IPS DF 6.9 (cell line): ENCODE data around the gene CTDSPL.

Experiments used
- DNase-seq: peaks from one replicate; pipeline ENCODE4 v3.0.0-alpha.2; 2013; ENCODE audit warnings: low read depth, low spot score
- H3K27ac ChIP-seq: one replicate; pipeline ENCODE4 v1.5.1; 2013; ENCODE audit warnings: low read length, control low read depth
- H3K27me3 ChIP-seq: 2 replicates; pipeline ENCODE4 v1.6.1; 2013; ENCODE audit warnings: mild to moderate bottlenecking, low read length; ENCODE audit not compliant: control insufficient read depth, insufficient read depth
- H3K36me3 ChIP-seq: 2 replicates; pipeline ENCODE4 v1.6.1; 2013; ENCODE audit warnings: low read length; ENCODE audit not compliant: control insufficient read depth, insufficient read depth
- H3K4me1 ChIP-seq: 2 replicates; pipeline ENCODE4 v1.6.1; 2013; ENCODE audit warnings: low read length; ENCODE audit not compliant: control insufficient read depth, insufficient read depth
- H3K4me3 ChIP-seq: 2 replicates; pipeline ENCODE4 v1.5.1; 2013; ENCODE audit warnings: mild to moderate bottlenecking, low read length
- H3K9me3 ChIP-seq: 2 replicates; pipeline ENCODE4 v1.6.1; 2013; ENCODE audit warnings: low read length, inconsistent platforms; ENCODE audit not compliant: control insufficient read depth, insufficient read depth
- whole genome bisulfite sequencing: extraction: QIAGEN DNeasy Blood & Tissue Kit; methylation state at CpG from one replicate; pipeline ENCODE4 v1.1.7; 2013; ENCODE audit warnings: mixed read lengths, missing lambda C conversion rate; ENCODE audit not compliant: insufficient read length, insufficient coverage; 5-methylcytosine and 5-hydroxymethylcytosine counted together

CTDSPL gene

DNA sequence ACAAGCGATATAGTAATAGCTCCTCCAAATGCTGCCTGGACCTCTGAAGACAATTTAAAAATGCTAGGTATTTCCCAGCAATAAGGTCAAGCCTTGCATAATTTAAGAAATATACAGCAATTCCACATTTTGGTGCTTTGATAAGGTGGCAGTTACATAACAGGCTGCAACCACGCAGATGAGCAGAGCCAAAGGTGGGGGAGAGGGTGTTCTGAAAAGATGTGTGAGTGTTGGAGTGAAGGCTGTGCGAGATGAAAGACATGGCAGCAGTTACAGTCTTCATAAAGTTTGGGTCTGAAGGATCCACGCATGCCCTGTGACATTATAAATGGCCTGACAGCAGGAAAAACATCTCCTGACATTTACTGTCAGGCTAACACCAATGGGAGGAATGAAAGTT, 26.1 kb downstream of the CTDSPL start:
- H3K9me3 ChIP-seq: no peaks in the 10 kb centered on the region
- H3K27ac ChIP-seq: no peak overlapping the region
- no CpG with 5 or more reads among the region's 4 CpGs for WGBS
- H3K36me3 ChIP-seq: no peaks in the 10 kb centered on the region; the same call in 1 of the 2 replicates
- DNase-seq: no peak
- H3K27me3 ChIP-seq: no peaks in the 10 kb centered on the region
- H3K4me1 ChIP-seq: no peaks in the 10 kb centered on the region
- H3K4me3 ChIP-seq: no peak overlapping the region

DNA sequence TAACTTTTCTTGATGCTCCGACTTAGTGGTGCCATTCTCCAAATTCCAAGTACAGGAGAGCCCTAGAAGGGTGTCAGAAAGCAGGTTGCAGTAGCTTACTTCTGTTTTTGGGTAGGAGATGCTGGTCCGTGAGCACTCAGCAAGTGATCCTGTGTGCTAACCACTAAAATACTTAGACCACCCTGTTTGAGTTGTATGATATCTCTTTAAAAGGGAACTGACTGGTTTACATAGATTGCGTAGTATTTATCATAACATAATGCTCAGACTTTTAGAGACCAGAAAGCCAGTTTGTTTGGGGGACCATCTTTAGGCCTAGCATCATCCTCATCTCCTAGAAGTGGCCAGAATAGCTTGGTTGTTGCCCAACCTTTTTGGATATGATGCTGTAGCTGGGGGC, 26.7 kb downstream of the CTDSPL start:
- Histone ChIP-seq H3K27me3 (no peaks in the 10 kb centered on the region), H3K4me3 (no peak overlapping the region), H3K4me1 (no peaks in the 10 kb centered on the region), H3K27ac (no peak overlapping the region), H3K36me3 (no peaks in the 10 kb centered on the region; the same call in 1 of the 2 replicates), H3K9me3 (no peaks in the 10 kb centered on the region)
- no peak for DNase-seq
- no CpG with 5 or more reads among the region's 3 CpGs for WGBS

GRCh38 chr3:37890522-37890921, 28.8 kb downstream of the CTDSPL start:
- Histone ChIP-seq H3K36me3 (no peaks in the 10 kb centered on the region; the same call in 1 of the 2 replicates), H3K27me3 (no peaks in the 10 kb centered on the region), H3K4me3 (no peak overlapping the region), H3K27ac (no peak overlapping the region), H3K4me1 (no peaks in the 10 kb centered on the region), H3K9me3 (no peaks in the 10 kb centered on the region)
- WGBS: no CpG with 5 or more reads among the region's 5 CpGs
- DNase-seq: no peak

DNA sequence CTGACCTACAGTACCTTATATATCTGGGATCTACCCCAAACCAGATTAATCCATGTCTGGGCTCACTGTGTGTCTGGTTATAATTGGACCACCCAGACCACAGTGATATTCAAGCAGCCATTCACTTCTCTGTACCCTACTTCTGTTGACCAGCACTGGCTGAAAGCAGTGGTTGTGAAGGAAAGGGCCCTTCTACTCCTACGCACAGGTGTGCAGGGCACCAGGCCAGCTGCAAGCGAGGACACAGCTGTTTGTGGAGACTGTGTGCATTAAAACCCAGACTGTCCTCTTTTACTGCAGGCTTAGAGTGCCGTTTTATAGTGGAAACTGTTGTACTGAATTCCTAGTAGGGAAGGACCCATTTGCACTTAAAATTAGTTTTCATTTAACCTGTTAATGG, 29.5 kb downstream of the CTDSPL start:
- no CpG with 5 or more reads among the region's 3 CpGs for WGBS
- DNase-seq: no peak
- Histone ChIP-seq H3K9me3 (no peaks in the 10 kb centered on the region), H3K4me3 (no peak overlapping the region), H3K4me1 (no peaks in the 10 kb centered on the region; the same call in 1 of the 2 replicates), H3K27me3 (no peaks in the 10 kb centered on the region), H3K36me3 (no peaks in the 10 kb centered on the region; the same call in 1 of the 2 replicates), H3K27ac (no peak overlapping the region)

DNA sequence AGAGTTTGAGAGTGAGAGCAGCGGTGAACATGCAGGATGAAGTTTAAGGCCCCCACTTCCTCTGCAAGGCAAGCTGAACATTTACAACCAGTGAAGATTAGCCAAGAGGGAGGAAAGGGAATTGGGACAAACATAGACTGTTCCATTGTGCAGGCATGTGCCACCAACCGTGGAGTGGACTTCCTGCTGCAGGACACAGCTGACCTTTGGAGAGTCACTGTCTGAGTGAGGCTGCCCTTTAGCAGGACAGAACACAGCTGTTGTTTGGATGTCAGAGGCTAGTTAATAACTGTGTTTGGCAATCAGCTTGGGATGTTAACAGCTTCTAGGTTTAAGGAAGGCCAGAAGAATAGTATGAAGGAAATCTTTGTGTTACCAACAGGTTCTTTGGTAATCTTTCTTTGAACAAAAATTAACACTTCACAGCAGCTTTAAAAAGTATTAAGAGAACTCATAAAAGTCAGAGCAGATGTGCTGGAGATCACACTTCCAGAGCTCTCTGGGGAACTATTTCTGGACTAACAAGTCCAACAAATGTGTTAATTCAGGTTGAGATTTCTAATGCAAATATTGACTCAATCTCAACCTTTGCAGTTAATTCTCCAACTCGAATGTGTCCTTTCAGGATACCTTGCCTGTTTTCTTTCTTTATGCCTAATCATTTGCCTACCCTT, 31.4 kb downstream of the CTDSPL start:
- DNase-seq: no peak
- no peaks in the 10 kb centered on the region; the same call in 1 of the 2 replicates for H3K4me1 ChIP-seq
- no CpG with 5 or more reads among the region's 3 CpGs for WGBS
- no peak overlapping the region for H3K27ac ChIP-seq
- H3K36me3 ChIP-seq: no peaks in the 10 kb centered on the region; the same call in 1 of the 2 replicates
- H3K4me3 ChIP-seq: no peak overlapping the region
- H3K9me3 ChIP-seq: no peaks in the 10 kb centered on the region
- no peaks in the 10 kb centered on the region for H3K27me3 ChIP-seq

GRCh38 chr3:37896827-37897226, 35.1 kb downstream of the CTDSPL start:
- H3K4me1 ChIP-seq: peaks cover 4% of the 10 kb centered on the region; the same call in 1 of the 2 replicates
- H3K27me3 ChIP-seq: no peaks in the 10 kb centered on the region
- DNase-seq: no peak
- no peak overlapping the region for H3K4me3 ChIP-seq
- no peaks in the 10 kb centered on the region for H3K36me3 ChIP-seq
- no CpG with 5 or more reads among the region's 2 CpGs for WGBS
- no peak overlapping the region for H3K27ac ChIP-seq
- H3K9me3 ChIP-seq: no peaks in the 10 kb centered on the region

DNA sequence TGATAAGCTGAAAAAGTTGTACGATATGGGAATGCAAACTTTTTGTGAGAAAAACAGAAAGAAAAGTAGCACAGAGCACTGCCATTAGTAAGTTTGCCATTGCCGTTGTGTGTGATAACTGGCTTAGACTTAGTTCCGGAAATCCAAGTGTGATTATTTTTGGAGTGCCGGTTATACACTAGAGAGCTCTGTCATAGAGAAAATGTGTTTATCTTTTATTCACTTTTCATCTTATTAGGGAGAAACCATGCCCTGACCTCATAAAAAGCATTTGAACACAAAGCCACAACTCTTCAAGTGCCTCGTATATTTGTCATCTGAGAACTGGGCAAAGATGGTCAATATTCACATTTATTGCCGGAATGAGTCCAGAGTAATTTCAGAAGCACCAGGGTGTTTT, 36.1 kb downstream of the CTDSPL start:
- WGBS: no CpG with 5 or more reads among the region's 6 CpGs
- Histone ChIP-seq H3K27me3 (no peaks in the 10 kb centered on the region), H3K4me1 (peaks cover 4% of the 10 kb centered on the region; the same call in 1 of the 2 replicates), H3K4me3 (no peak overlapping the region), H3K9me3 (no peaks in the 10 kb centered on the region), H3K36me3 (no peaks in the 10 kb centered on the region), H3K27ac (no peak overlapping the region)
- no peak for DNase-seq

DNA sequence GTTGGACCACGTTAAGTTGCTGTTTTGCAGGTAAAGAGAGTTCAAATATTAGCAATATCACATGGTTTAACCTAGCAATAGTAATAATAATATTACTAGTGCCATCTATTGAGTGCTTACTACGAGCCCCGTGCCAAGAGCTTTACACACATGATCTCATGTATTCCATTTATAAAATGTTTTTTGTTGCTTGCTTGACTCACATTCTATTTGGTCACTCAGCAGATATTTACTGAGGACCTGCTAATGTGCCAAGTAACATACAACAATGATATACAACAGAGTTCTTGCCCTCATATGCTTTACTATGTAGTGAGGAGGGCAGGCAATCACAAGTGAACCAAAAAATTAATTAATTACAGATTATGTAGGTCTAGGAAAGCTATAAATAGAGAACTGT, 36.7 kb downstream of the CTDSPL start:
- no peak overlapping the region for H3K27ac ChIP-seq
- H3K4me3 ChIP-seq: no peak overlapping the region
- no peaks in the 10 kb centered on the region for H3K36me3 ChIP-seq
- H3K9me3 ChIP-seq: no peaks in the 10 kb centered on the region
- WGBS: no CpG with 5 or more reads among the region's 3 CpGs
- H3K27me3 ChIP-seq: no peaks in the 10 kb centered on the region
- no peak for DNase-seq
- peaks cover 4% of the 10 kb centered on the region; the same call in 1 of the 2 replicates for H3K4me1 ChIP-seq

DNA sequence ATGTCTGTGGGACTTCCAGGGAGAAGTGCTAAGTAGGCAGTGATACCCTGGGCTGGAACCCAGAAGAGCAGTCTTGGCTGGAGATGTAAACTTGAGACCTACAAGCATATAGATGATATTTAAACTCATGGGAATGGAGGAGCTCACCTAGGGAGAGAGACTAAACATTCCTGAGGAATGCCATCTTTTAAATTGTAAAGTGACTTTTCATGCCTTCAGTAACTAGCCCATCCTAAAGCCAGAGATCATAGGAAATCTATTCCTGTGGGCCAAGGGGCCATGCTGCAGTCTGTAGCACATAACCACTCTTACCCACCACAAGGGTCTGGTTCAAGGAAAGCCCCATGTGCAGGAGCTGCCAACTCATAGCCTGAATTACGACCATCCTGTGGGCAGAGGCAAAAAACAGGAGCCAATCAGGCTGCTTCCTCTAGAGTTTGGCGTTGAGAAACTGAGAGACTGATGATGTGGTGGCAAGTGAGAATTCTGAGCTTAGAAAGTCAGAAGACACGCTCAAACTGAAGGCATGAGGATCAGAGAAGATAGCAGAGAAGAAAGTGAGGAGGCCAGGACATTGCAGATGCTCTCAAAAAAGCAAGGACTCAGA, 37.5 kb downstream of the CTDSPL start:
- Histone ChIP-seq H3K4me3 (no peak overlapping the region), H3K27me3 (no peaks in the 10 kb centered on the region), H3K9me3 (no peaks in the 10 kb centered on the region), H3K4me1 (peaks cover 4% of the 10 kb centered on the region; the same call in 1 of the 2 replicates), H3K27ac (no peak overlapping the region), H3K36me3 (no peaks in the 10 kb centered on the region)
- no CpG with 5 or more reads among the region's 3 CpGs for WGBS
- no peak for DNase-seq

DNA sequence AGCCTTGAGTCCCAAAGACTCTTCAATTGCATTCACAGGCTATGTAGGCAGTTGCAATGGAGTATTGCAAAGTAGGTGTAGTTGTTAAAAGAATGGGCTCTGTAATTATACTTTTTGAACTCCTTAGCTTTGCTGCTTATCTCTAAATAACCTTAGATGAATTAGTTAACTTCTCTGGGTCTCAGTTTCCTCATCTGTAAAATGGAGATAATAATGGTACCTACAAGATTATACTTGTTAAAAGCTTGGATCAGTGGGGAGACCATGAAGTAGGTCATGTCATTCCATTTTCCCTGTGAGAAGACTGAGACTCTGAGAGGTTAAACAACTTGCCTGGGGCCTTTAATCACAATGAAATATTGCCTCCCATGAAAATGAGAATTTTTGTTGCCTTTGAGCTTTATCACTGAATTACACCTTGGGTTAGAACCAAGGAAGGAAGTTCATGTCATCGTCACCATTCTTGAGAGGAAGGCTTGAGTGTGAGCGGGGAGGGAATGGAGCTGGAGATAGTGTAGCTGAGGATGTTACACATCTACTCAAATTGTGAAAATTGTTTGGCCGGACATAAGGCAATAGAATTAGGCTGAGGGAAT, 38.1 kb downstream of the CTDSPL start:
- H3K4me3 ChIP-seq: no peak overlapping the region
- no CpG with 5 or more reads among the region's 3 CpGs for WGBS
- no peaks in the 10 kb centered on the region for H3K36me3 ChIP-seq
- H3K27me3 ChIP-seq: no peaks in the 10 kb centered on the region
- peaks cover 6% of the 10 kb centered on the region; the same call in 1 of the 2 replicates for H3K4me1 ChIP-seq
- DNase-seq: no peak
- no peak overlapping the region for H3K27ac ChIP-seq
- no peaks in the 10 kb centered on the region for H3K9me3 ChIP-seq
